ENCODE results near the gene GPR35. TPM values are rescaled to one million over a fixed set of nuclear protein-coding genes. Genes with fewer than 3 reads are reported as not detected.

GPR35 gene
- total RNA-seq, 1 donor from 2014 or later: 4.7 TPM

DNA sequence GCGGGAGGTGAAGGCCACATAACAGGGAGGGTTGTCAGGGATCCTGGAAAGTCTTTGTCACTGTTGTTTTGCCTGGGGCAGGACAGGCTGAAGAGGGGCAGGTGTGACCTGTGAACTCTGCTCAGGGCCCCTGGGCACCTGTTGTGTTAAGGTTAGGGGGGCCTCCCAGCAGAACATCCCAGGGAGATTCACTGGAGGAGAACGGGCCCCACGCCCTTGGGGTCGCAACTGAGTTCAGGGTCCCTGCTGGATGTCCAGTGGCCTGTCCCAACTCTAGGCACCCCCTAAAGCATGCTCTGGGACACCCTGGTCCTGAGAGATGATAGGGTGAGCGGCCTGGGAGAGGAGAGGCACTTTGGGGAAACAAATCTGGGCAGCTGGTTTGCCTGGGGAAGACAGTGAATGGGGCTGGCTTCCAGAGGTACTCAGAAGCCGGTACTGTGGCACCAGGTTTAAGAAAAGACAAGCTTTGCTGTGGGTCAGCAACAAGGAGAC lies 22.9 kb downstream of the GPR35 start:
- intact Hi-C loops (cut with DNase I): no loop called here
- no peak for DNase-seq
- H3K9me3 ChIP-seq: no peaks in the 10 kb centered on the region
- H3K27me3 ChIP-seq (ENCODE audit: low read depth): peaks cover 46% of the 10 kb centered on the region
- no peaks in the 10 kb centered on the region for H3K4me1 ChIP-seq
- TF ChIP-seq, protein P1, sequence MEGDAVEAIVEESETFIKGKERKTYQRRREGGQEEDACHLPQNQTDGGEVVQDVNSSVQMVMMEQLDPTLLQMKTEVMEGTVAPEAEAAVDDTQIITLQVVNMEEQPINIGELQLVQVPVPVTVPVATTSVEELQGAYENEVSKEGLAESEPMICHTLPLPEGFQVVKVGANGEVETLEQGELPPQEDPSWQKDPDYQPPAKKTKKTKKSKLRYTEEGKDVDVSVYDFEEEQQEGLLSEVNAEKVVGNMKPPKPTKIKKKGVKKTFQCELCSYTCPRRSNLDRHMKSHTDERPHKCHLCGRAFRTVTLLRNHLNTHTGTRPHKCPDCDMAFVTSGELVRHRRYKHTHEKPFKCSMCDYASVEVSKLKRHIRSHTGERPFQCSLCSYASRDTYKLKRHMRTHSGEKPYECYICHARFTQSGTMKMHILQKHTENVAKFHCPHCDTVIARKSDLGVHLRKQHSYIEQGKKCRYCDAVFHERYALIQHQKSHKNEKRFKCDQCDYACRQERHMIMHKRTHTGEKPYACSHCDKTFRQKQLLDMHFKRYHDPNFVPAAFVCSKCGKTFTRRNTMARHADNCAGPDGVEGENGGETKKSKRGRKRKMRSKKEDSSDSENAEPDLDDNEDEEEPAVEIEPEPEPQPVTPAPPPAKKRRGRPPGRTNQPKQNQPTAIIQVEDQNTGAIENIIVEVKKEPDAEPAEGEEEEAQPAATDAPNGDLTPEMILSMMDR (IDR thresholded peaks at IDR 0.05): no peak
- no peak overlapping the region for H3K27ac ChIP-seq
- ATAC-seq: no peak
- no peaks in the 10 kb centered on the region for H3K36me3 ChIP-seq
- no peak overlapping the region for H3K4me3 ChIP-seq

DNA sequence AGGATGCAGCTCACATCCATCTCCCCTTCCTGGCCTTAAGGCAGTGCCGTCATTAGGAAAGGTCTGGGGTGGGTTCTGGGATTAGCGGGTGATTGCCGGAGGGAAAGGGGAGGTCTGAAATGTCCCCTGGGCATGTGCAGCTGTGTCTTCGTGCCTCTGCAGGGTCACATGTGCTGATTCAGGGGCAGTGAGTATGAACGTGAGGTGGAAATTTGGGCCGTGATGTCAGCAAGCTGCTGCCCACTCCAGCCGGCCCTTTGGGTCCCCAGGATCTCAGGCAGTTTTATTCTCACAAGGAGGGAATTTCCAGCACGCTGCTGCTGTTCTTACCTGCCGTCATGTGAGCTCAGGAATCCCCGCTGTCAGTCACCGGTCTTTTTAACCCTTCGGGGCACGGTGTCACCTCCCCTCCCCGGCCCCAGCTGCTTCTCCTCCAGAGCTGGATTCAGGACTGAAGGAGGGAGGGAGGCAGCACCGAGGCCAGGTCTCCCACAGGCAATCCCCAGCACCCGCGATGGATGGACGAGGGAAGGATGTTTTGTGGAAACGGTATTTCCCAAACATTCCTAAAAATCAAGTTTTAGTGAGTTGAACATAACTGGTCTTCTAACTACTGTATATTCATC lies 23.5 kb downstream of the GPR35 start:
- H3K4me3 ChIP-seq: no peak overlapping the region
- DNase-seq (no peak), ATAC-seq (no peak)
- H3K4me1 ChIP-seq: no peaks in the 10 kb centered on the region
- intact Hi-C loops (cut with DNase I): no loop called here
- peaks cover 46% of the 10 kb centered on the region for H3K27me3 ChIP-seq (ENCODE audit: low read depth)
- H3K9me3 ChIP-seq: no peaks in the 10 kb centered on the region
- no peak overlapping the region for H3K27ac ChIP-seq
- TF ChIP-seq, protein P1 (IDR thresholded peaks at IDR 0.05): no peak
- no peaks in the 10 kb centered on the region for H3K36me3 ChIP-seq

DNA sequence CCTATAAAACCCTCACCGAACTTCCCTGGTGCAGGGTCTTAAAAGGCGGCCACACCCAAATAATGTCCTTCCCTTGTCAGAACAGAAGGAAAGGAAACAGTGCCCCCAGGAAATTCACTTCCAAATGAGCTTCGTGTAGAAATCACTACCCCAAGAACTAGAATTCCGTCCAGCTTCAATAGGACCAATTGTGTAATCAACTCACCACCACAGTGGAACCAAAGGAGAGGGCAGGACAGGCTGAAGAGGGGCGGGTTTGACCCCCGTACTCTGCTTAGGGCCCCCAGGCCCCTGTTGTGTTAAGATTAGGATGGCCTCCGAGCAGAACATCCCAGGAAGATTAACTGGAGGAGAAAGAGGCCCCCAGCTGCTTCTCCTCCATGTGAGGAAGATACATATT lies 24.1 kb downstream of the GPR35 start:
- Histone ChIP-seq H3K36me3 (no peaks in the 10 kb centered on the region), H3K27ac (no peak overlapping the region), H3K9me3 (no peaks in the 10 kb centered on the region), H3K4me3 (no peak overlapping the region), H3K27me3 (ENCODE audit: low read depth) (peaks cover 42% of the 10 kb centered on the region), H3K4me1 (no peaks in the 10 kb centered on the region)
- DNase-seq (no peak), ATAC-seq (no peak)
- intact Hi-C loops (cut with DNase I): no loop called here
- TF ChIP-seq, protein P1 (IDR thresholded peaks at IDR 0.05): no peak

DNA sequence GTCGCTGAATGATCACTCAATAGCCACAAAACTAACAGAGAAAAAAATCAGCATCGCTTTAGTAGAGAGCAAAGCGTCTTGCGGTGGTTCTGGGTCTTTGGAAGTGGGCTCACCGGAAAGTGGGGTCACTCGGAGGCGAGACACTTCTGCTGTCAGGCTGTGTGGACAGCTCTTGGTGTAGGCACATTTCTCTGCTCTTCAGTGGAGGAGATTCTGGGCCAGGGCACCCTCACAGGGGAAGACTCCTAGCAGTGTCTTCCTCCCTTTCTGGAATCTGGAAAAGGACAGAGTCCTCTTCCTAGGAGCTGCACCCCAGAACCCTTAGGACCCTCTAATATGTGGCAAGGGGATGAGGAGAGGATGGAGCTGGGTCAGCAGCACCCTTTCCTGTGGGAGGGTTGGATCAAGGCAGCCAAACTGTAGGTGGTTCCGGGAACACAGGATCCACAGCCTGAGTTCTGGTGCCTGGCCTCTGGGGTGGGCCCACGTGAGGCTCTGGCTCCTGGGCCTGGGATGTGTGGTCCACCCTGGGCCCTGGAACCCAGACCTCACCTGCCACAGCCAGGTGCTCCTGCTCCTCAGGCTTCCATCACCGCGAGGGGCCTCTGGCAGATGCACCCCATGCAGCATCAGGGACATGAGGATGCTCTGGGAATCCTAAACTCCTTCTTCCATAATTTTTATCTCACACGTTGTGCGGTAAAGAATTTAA lies 25.1 kb downstream of the GPR35 start:
- no peak overlapping the region for H3K4me3 ChIP-seq
- ATAC-seq (no peak), DNase-seq (no peak)
- intact Hi-C loops (cut with DNase I): no loop called here
- no peaks in the 10 kb centered on the region for H3K4me1 ChIP-seq
- peaks cover 46% of the 10 kb centered on the region for H3K27me3 ChIP-seq (ENCODE audit: low read depth)
- H3K36me3 ChIP-seq: no peaks in the 10 kb centered on the region
- no peaks in the 10 kb centered on the region for H3K9me3 ChIP-seq
- TF ChIP-seq, protein P1 (IDR thresholded peaks at IDR 0.05): no peak
- no peak overlapping the region for H3K27ac ChIP-seq

DNA sequence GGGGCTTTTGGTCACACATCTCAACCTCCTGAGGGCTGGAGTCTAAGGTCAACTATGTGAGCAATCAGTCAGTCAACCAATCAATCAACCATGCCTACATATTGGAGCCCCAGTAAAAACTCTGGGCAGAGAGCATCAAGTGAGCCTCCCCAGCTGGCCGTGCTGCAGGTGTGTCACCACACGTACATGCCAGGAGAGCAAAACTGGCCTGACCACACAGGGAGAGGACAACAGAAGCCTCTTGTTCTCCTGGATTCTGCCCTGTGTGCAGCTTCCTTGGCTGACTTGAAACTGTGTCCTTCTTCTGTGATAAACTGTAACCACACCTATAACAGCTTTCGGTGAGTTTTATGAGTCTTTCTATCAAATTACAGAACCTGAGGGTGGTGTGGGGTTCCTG lies 25.9 kb downstream of the GPR35 start:
- Histone ChIP-seq H3K36me3 (no peaks in the 10 kb centered on the region), H3K9me3 (no peaks in the 10 kb centered on the region), H3K27ac (no peak overlapping the region), H3K4me1 (no peaks in the 10 kb centered on the region), H3K4me3 (no peak overlapping the region), H3K27me3 (ENCODE audit: low read depth) (peaks cover 40% of the 10 kb centered on the region)
- ATAC-seq (no peak), DNase-seq (no peak)
- intact Hi-C loops (cut with DNase I): no loop called here
- TF ChIP-seq, protein P1 (IDR thresholded peaks at IDR 0.05): no peak

Measured in lower lobe of right lung (tissue), 2 donors.